ENCODE data around the gene PIWIL4.

The PIWIL4 gene

GRCh38 chr11:94526645-94527438 lies 40.3 kb upstream of the PIWIL4 start:
- TF ChIP-seq ZNF692 (tag by site-specific recombination; IDR thresholded peaks at IDR 0.05) = no peak
- no peak for TF ChIP-seq ZBTB44 (tag by site-specific recombination; IDR thresholded peaks at IDR 0.05)
- TF ChIP-seq ZNF394 (tag by site-specific recombination; IDR thresholded peaks at IDR 0.05; ENCODE audit: borderline replicate concordance) = peak; percentile 43; the same call in 1 of the 2 replicates
- TF ChIP-seq ZNF621 (tag by site-specific recombination; IDR thresholded peaks at IDR 0.05) = no peak
- 0 out of 2 replicates have a peak, but pooled peaks have one; percentile 13 for TF ChIP-seq ZNF664 (tag by site-specific recombination; IDR thresholded peaks at IDR 0.05)
- Histone ChIP-seq H3K36me3 (ENCODE audit: control insufficient read depth in 2 of 2, insufficient read depth in 1 of 2, low read length in 2 of 2) (no peaks in the 10 kb centered on the region), H3K9me3 (ENCODE audit: control insufficient read depth, insufficient read depth, low read depth, low read length) (no peaks in the 10 kb centered on the region), H3K4me3 (ENCODE audit: low read depth, low read length) (no peak overlapping the region), H3K27ac (ENCODE audit: extremely low read depth, low read depth, low read length) (no peak overlapping the region), H3K4me1 (ENCODE audit: control insufficient read depth, insufficient read depth, low read length) (no peaks in the 10 kb centered on the region)
- CTCF ChIA-PET = interaction anchor here (0.6 to 1.7 kb wide), 5 partner anchors 13 to 302 kb away, joined by 3 to 5 read pairs (median 4); partner anchors contain the start of gene C11orf97
- POLR2A ChIA-PET = interaction anchor here (1.1 kb wide), 1 partner anchor 17 kb away, joined by 4 read pairs; the partner anchor contains the start of gene FUT4

- ChIA-PET POLR2A (no interaction called here), CTCF (no interaction called here)
- no peaks in the 10 kb centered on the region for H3K4me1 ChIP-seq (ENCODE audit: control insufficient read depth, insufficient read depth, low read length)
- no peaks in the 10 kb centered on the region for H3K36me3 ChIP-seq (ENCODE audit: control insufficient read depth in 2 of 2, insufficient read depth in 1 of 2, low read length in 2 of 2)
- no peak overlapping the region for H3K27ac ChIP-seq (ENCODE audit: extremely low read depth, low read depth, low read length)
- no peak overlapping the region for H3K4me3 ChIP-seq (ENCODE audit: low read depth, low read length)
- H3K9me3 ChIP-seq (ENCODE audit: control insufficient read depth, insufficient read depth, low read depth, low read length) = no peaks in the 10 kb centered on the region
- TF ChIP-seq SALL2 (tag by site-specific recombination; IDR thresholded peaks at IDR 0.05; ENCODE audit: borderline replicate concordance) = no peak
- TF ChIP-seq ZNF768 (tag by site-specific recombination; IDR thresholded peaks at IDR 0.05) = no peak
- no peak for TF ChIP-seq ZNF501 (tag by site-specific recombination; IDR thresholded peaks at IDR 0.05)
- TF ChIP-seq ZNF423 (tag by site-specific recombination; IDR thresholded peaks at IDR 0.05) = no peak
- no peak for TF ChIP-seq ZNF157 (tag by site-specific recombination; IDR thresholded peaks at IDR 0.05)
- TF ChIP-seq SP7 (tag by site-specific recombination; IDR thresholded peaks at IDR 0.05) = no peak
- no peak for TF ChIP-seq SCRT1 (tag by site-specific recombination; IDR thresholded peaks at IDR 0.05; ENCODE audit: borderline replicate concordance)
- TF ChIP-seq ZNF2 (tag by site-specific recombination; IDR thresholded peaks at IDR 0.05) = no peak
- no peak for TF ChIP-seq TRIM28 (IDR thresholded peaks at IDR 0.05; ENCODE audit: borderline replicate concordance, low read length)
- no peak for TF ChIP-seq ZNF600 (tag by site-specific recombination; IDR thresholded peaks at IDR 0.05)
- no peak for TF ChIP-seq ZNF398 (tag by site-specific recombination; IDR thresholded peaks at IDR 0.05)
- no peak for TF ChIP-seq ZNF830 (tag by site-specific recombination; IDR thresholded peaks at IDR 0.05; ENCODE audit: low read depth)
Measured at GRCh38 chr11:94528551-94528950, 38.6 kb upstream of the PIWIL4 start.
